Lung microvascular endothelial cell (primary cell): ENCODE results near the gene N4BP3. TPM values are rescaled to one million over a fixed set of nuclear protein-coding genes. Genes with fewer than 3 reads are reported as not detected.
"Not testable (repeated sequence)": the region's sequence is repeated elsewhere in the genome, so short reads cannot be mapped to it uniquely, and the experiment has no call there.

Source experiments
- DNase-seq, 2 donors: peaks; one replicate each; pipeline versions ENCODE4 v3.0.0 to v3.0.0-alpha.2; 2010; ENCODE audit warnings: low read depth in 2 of 2
- total RNA-seq: library from RNA; depleted of rRNA; stranded (reverse); fragments of >200 nt; gene quantifications from 2 replicates; pipeline ENCODE4 v1.2.1, GENCODE V29; 2014

The N4BP3 gene
- 18.3 and 23.8 TPM in 2 replicates for total RNA-seq

GRCh38 chr5:178113141-178113787 is at the start of gene N4BP3:
TSS of gene N4BP3 (plus strand) at chr5:178113532. CDS start at chr5:178119584, 6,052 bp downstream.
- peak; percentile 70 to 73 for DNase-seq

DNA sequence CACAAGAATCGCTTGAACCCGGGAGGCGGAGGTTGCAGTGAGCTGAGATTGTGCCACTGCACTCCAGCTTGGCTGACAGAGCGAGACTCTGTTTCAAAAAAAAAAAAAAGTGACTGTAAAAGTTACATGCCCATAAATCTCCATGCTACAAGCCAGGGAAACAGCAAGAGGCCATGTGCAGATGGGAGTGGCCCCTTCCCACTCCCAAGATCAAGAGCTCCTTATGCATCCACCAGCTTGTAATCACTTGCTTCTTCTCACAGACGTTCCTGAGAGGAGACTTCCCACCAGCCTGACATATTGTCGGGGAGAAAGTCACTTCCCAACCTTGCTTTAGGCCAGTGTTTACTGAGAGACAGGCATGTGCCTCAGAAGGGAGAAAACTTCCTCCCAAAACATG is 45.6 kb upstream of the N4BP3 start:
- DNase-seq: no peak

GRCh38 chr5:178068293-178068692 is 45.0 kb upstream of the N4BP3 start:
- DNase-seq: no peak

GRCh38 chr5:178069909-178070308 is 43.4 kb upstream of the N4BP3 start:
- DNase-seq: peak; percentile 34 to 63

DNA sequence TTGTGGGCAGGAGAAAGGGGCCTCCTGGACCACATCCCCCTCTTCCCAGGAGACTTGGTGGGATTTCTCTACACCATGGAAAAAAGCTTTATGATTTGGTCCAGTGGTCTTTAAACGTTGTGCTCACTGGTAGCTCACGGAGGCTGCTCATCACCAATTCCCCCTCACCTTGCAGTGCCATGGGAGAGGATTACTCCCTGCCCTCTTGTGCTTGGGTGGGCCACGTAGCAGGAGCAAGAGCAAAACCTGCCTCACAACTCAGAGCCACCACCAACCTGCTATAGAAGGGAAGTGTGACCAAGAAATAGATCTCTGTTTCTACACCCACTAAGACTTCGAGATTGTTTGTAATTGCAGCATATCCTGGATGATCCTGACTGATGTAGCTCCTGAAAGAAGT is 42.2 kb upstream of the N4BP3 start:
- DNase-seq: no peak

DNA sequence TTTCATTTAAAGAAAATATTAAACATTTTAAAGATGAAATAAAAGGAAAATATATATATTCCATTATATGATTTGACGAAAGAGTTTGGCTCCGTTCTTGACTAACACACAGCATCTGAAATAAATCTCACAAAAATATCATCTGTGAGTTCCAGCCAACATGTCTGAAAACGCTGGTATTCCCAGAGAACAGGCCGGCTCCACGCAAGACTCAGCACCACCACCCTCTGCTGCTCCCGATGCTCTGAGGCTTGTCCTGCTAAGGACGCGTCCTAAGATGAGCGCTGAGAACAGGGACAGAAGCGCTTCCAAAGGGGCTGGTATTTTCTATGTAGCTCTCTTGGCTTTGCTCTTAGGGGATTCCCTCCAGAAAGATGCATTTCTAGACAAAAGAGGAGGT is 40.6 kb upstream of the N4BP3 start:
- DNase-seq: no peak

GRCh38 chr5:178074266-178074952 is 38.9 kb upstream of the N4BP3 start:
- no peak for DNase-seq

DNA sequence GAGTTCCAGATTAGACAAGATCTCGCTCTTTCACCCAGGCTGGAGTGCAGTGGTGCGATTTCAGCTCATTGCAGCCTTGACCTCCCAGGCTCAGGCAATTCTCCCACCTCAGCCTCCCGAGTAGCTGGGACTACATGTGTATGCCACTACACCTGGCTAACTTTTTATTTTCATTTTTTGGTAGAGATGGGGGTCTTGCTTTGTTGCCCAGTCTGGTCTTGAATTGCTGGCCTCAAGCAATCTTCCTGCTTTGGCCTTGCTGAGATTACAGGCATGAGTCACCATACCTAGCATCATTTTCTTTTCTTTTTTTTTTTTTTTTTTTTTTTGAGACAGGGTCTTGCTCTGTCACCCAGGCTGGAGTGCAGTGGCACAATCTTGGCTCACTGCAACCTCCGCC is 36.4 kb upstream of the N4BP3 start:
- not testable (repeated sequence) for DNase-seq

DNA sequence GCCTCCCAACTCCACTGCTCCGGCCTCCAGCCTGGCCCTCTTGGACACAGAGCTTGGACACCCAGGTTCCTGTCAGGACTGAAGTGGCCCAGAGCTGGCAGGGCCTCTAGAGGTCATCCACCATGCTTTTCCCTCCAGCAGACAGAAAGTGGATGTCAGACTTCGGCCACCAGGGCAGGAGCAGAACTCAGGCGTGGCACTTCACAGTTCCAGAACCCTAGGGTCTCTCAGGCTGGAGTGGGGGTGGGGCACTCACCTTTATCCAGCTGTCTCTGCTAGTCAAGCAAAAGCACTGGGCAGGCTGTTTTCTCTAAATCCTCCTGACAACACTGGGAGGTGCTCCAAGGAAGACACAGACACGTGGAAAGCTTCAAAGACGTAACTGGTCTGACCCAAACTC is 35.6 kb upstream of the N4BP3 start:
- DNase-seq: no peak

GRCh38 chr5:178078197-178079010 is 34.9 kb upstream of the N4BP3 start:
- peak in 1 of 2 donors; percentile 33 for DNase-seq

DNA sequence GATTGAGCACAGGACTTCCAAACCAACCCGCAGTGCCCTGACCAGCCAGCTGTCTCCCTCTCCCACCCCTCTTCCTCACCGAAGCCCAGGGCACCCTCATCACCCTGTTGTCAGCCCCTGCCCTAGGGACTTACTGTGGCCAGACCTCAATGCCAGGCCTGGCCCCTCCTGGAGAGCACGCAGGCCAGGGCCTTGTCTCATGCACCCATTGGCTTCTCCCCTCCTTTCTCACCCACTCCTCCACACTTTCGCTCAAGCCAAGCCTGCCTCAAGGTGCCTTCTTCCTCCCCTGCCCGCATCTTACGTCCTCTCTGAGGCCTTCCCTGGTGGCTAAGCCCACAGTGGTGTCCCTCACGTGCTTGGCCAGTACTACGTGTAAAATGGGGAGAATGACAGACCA is 33.3 kb upstream of the N4BP3 start:
- no peak for DNase-seq

DNA sequence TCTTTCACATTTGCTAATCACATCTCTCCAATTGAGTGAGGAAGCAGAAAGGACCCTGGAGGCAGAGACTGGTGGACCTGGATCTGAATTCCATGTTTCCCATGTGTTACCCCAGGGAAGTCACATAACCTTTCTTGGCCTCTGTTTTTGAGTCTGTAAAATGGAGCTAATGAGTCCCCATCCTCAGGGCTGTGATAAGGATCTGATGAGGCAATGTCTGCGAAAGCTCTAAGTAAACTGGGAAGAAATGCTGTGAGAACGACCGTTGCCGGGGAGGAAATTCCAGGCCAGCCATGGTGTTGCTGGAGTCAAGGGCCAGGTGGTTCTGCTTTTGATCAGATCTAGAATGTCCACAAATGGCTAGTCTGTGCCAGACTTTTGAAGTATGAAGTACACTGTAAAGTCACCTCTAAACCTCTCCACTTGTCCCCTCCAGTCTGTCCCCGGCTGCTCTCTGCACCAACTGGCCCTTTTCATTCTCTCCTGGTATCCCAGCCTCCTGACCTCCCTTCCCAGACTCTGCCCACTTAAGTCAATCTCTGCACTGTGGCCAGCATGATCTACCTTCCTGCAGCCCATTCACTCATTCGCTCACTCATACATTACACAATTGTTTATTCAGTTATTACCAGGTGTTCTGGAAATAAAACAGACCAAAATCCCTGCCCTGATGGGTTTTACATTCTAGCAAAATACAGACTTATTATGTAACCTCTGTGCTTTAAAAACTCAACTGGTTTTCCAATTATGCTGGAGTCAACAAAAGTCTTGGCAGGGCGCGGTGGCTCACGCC is 32.5 kb upstream of the N4BP3 start:
- DNase-seq: no peak

DNA sequence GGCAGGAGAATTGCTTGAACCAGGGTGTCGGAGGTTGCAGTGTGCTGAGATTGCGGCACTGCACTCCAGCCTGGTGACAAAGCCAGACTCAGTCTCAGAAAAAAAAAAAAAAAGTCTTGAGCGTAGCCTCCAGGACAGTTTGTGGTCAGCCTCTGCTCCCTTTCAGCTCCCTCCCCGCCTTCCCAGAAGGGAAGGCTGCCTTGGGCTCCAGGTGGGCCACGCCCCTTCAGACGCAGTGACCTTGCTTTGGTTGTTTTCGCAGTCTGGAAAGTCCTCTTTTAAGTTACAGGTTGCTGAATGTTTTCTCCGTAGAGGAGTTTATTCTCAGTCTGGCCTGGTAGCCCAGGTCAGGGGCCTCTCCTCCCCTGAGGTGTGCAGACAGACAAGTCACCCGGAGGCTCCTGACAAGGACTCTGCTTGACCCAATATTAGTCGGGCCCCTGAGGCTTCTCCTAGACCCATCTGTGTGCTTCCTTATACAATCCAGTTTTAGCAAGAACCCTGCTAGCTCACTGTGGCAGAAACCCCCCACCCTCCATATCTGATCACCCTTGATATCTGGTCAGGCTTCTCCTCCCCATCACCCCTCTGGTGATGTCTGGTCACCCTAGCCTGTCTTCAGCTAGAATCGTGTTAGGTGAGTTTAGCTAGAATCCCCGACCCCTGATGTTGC is 31.6 kb upstream of the N4BP3 start:
- no peak for DNase-seq

DNA sequence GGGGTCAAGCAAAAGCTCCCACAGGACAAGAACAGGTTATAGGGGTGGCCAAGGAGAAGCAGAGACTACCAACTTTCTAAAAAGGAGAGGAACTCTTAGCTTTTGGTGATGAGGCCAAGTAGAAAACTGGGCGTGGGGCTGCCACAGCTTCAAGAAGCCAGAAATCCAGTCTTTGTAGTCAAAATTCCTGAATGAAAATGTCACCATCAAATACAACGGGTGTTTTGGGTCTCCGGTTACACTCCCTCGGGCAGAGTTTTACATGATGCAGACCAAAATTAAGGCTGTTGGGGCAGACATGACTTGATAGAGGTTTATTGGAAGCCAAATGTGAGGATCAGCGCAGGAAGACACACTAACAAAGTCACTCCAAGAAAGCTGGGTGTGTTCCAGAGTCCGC is 29.4 kb upstream of the N4BP3 start:
- no peak for DNase-seq

DNA sequence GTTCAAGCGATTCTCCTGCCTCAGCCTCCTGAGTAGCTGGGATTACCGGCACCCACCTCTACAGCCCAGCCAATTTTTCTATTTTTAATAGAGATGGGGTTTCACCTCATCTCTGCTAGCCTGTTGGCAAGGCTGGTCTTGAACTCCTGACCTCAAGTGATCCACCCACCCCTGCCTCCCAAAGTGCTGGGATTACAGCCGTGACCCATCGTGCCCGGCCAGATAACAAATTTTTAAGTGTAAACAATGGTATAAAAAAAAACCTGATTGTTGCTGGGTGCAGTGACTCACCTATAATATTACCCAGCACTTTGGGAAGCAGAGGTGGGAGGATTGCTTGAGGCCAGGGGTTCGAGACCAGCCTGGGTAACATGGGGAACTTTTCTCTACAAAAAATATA is 28.0 kb upstream of the N4BP3 start:
- no peak for DNase-seq

- no peak for DNase-seq
These were observed 27.1 kb upstream of the N4BP3 start for GRCh38 chr5:178086266-178086665.

- not testable (repeated sequence) for DNase-seq
These were observed 26.1 kb upstream of the N4BP3 start for GRCh38 chr5:178087199-178087598.

GRCh38 chr5:178090856-178091255 is 22.5 kb upstream of the N4BP3 start:
- DNase-seq: no peak

DNA sequence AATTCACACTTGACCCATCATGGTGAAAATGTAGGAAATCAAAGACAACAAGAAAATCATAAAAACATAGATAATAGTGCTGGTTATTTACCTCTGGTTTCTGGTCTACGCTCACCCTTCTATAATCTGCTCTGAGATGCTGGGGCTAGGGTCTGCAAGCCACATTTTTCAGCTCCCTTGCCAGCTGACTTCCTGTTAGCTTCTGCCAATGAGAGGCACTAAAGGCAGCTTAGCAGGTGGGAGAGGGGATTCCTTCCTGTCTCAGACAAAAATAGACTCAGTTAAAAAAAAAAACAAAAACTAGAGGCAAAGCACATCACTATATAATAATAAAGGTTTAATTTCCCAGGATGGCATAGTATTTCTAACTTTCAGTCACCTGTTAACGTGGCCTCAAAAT is 20.2 kb upstream of the N4BP3 start:
- no peak for DNase-seq

GRCh38 chr5:178094345-178094744 is 19.0 kb upstream of the N4BP3 start:
- no peak for DNase-seq

DNA sequence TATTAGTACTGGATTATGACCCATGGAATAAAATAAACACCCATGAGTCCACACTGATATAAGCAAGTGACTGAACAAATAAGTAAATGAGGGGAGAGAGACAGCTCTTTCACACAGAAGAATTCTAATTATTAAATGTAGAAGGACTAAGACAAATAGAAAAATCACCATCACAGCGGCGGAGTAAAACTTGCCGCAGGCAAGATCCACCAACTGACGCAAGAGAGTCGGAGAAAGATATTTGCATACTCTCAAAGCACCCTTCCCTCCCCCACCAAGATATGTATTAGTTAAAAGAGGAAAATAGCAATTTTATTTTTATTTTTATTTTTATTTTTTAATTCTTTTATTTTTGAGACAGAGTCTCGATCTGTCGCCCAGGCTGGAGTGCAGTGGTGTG is 14.6 kb upstream of the N4BP3 start:
- no peak for DNase-seq
